ENCODE data around the gene FAM3B.
"Not testable (repeated sequence)": the region's sequence is repeated elsewhere in the genome, so short reads cannot be mapped to it uniquely, and the experiment has no call there.

Gene FAM3B

GRCh38 chr21:41316200-41317062, at the start of gene FAM3B:
TSS of gene FAM3B (plus strand) at chr21:41316801. CDS start at chr21:41316880, 79 bp downstream.
- no peak for DNase-seq

GRCh38 chr21:41267346-41267745, 49.3 kb upstream of the FAM3B start:
- no peak for DNase-seq

GRCh38 chr21:41269535-41269934, 47.1 kb upstream of the FAM3B start:
- DNase-seq, result no peak

GRCh38 chr21:41277196-41277595, 39.4 kb upstream of the FAM3B start:
- DNase-seq, result no peak

- no peak for DNase-seq
These were observed 38.8 kb upstream of the FAM3B start for GRCh38 chr21:41277846-41278245.

- DNase-seq, result no peak
These were observed 36.3 kb upstream of the FAM3B start for GRCh38 chr21:41280115-41280919.

GRCh38 chr21:41282412-41282811, 34.2 kb upstream of the FAM3B start:
- no peak for DNase-seq

GRCh38 chr21:41283211-41283818, 33.3 kb upstream of the FAM3B start:
- DNase-seq, result peak in 1 of 2 experiments; percentile 57

- no peak for DNase-seq
These were observed 27.2 kb upstream of the FAM3B start for GRCh38 chr21:41289431-41289830.

- no peak for DNase-seq
These were observed 26.3 kb upstream of the FAM3B start for GRCh38 chr21:41290106-41290799.

- no peak for DNase-seq
These were observed 21.9 kb upstream of the FAM3B start for GRCh38 chr21:41294548-41295231.

- no peak for DNase-seq
These were observed 20.8 kb upstream of the FAM3B start for GRCh38 chr21:41295721-41296254.

- no peak for DNase-seq
These were observed 13.6 kb upstream of the FAM3B start for GRCh38 chr21:41302976-41303375.

GRCh38 chr21:41304068-41304720, 12.4 kb upstream of the FAM3B start:
- DNase-seq, result no peak

- DNase-seq, result no peak
These were observed 9.4 kb upstream of the FAM3B start for GRCh38 chr21:41307219-41307618.

- DNase-seq, result not testable (repeated sequence)
These were observed 3.1 kb upstream of the FAM3B start for GRCh38 chr21:41313285-41314164.

- DNase-seq, result no peak
These were observed 875 bp upstream of the FAM3B start for GRCh38 chr21:41315726-41316125.

- no peak for DNase-seq
These were observed 427 bp downstream of the FAM3B start for GRCh38 chr21:41317063-41317392.

GRCh38 chr21:41317458-41317857, 857 bp downstream of the FAM3B start:
- DNase-seq, result no peak

- no peak for DNase-seq
These were observed 1.6 kb downstream of the FAM3B start for GRCh38 chr21:41318218-41318617.

GRCh38 chr21:41319273-41319672, 2.7 kb downstream of the FAM3B start:
- no peak for DNase-seq

All from SW 1271 (cell line).